GM12891 (cell line): Measurements from ENCODE around the gene DCST2.

Source experiments
- POLR2A ChIP-seq: IDR thresholded peaks from 2 replicates; pipeline ENCODE4 v1.6.1; 2011; ENCODE audit warnings: low read depth, low read length, control low read depth
- POLR2AphosphoS5 ChIP-seq: IDR thresholded peaks from 2 replicates; pipeline ENCODE4 v1.6.1; 2011; ENCODE audit warnings: low read depth, low read length, control low read depth
- SPI1 ChIP-seq: IDR thresholded peaks from 2 replicates; pipeline ENCODE4 v1.6.1; 2011; ENCODE audit warnings: low read depth, low read length, control low read depth
- TAF1 ChIP-seq: IDR thresholded peaks from 2 replicates; pipeline ENCODE4 v1.6.1; 2011; ENCODE audit warnings: low read depth, low read length, control low read depth

DNA sequence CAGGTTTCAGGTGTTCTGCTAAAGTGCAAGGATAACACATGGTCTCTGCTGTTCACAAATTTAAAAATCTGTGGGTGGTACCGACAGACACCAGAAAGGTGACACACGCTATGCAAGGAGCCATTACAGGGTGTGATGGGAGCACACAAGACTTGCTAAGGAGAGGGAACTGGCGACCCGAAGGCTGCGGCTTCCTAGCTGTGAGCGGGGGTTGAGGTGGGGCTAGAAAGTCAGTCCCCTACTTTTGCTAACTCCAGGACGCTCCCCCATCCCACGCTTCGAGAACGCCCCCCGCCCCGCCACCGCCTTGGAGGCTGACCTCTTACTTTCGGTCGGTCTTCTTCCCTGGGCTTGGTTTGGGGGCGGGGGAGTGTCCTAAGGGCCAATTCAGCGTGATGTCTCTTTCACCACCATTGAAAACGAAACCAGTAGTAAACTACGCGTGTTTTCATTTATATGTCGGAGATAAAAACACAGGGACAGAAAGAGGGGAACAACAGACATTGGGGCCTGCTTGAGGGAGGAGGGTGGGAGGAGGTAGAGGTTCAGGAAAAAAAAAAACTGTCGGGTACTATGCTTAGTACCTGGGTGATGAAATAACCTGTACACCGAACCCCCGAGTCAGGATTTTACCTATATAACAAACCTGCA, 58.0 kb downstream of the DCST2 start:
- no peak for TF ChIP-seq SPI1
- TF ChIP-seq POLR2A: 0 out of 2 replicates have a peak, but pooled peaks have one; percentile 31
- TF ChIP-seq TAF1: no peak
- TF ChIP-seq POLR2AphosphoS5: no peak
